HG03039 (cell line): ENCODE measurements around the gene GPR137.
"Not testable (repeated sequence)": the region's sequence is repeated elsewhere in the genome, so short reads cannot be mapped to it uniquely, and the experiment has no call there.

Experiments used
- ATAC-seq: cut with Tn5 transposase; IDR thresholded peaks from one replicate; pipeline ENCODE4 v1.9.1; 2021; ENCODE audit warnings: mild to moderate bottlenecking, moderate library complexity; ENCODE audit not compliant: unreplicated experiment

GPR137 gene

DNA sequence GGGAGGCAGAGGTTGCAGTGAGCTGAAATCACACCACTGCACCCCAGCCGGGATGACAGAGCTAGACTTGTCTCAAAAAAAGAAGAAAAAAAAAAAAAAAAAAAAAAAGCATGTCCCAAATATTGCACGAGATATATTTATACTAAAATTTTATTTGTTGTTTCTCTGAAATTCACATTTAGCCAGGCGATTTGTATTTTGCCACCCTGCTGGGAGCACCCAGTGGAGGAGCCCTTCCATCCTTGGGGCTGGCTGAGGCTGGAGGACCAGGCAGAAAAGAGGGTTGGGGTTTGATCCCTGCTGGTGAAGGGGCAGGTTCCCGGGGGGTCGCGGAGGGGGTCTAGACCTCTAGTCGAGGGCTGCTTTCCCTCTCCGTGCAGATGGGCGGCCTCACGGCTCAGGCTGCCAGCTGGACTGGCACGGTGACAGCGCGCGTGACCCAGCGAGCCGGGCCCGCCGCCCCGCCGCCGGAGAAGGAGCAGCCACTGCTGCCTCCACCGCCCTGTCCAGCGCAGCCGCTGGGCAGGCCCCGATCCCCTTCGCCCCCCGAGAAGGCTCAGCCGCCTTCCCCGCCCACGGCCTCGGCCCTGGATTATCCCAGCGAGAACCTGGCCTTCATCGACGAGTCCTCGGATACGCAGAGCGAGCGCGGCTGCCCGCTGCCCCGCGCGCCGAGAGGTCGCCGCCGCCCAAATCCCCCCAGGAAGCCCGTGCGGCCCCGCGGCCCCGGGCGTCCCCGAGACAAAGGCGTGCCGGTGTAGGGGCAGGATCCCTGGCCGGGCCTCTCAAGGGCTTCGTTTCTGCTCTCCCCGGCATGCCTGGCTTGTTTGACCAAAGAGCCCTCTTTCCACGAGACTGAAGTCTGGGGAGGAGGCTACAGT is 13.6 kb downstream of the GPR137 start:
- no peak for ATAC-seq

DNA sequence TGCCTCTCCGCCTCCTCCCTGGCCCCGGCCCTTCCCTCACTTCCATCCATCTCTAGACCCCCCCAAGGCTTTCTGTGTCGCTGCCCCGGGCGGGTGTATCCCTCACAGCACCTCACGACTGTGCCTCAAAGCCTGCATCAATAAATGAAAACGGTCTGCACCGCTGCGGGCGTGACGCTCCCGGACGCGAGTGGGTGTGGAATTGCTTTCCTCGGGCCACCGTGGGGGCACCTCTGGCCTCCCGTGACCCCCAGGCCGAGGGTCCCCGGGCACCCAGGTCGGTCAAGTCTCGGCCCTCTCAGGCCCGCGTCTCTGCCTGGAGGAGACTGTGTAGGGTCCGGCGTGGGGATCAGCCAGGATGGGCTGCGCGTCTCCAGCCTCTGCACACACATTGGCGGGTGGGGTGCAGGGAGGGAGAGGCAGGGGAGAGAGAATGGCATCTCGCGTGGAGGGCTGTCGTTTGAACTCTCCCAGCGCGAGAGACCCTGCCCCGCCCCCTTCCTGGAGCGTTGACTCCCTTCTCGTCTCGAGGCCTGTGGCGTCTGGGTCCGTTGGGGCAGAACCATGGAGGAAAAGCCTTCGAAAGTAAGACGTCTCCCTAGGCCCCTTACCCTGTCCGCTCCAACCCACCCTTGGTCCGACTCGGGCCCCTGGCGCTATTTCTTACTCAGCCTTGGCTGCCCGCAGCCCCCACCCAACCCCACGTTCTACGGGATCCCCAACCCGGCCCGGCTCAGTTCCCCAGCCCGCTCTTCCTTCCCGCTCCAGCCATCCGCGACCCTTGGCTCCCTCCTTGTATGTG is 14.4 kb downstream of the GPR137 start, which contains the start of gene CATSPERZ:
Gene CATSPERZ (plus strand): TSS at position 512 of the 802 bp plus-strand sequence. CDS start 53 bp downstream, at position 565.
- no peak for ATAC-seq

DNA sequence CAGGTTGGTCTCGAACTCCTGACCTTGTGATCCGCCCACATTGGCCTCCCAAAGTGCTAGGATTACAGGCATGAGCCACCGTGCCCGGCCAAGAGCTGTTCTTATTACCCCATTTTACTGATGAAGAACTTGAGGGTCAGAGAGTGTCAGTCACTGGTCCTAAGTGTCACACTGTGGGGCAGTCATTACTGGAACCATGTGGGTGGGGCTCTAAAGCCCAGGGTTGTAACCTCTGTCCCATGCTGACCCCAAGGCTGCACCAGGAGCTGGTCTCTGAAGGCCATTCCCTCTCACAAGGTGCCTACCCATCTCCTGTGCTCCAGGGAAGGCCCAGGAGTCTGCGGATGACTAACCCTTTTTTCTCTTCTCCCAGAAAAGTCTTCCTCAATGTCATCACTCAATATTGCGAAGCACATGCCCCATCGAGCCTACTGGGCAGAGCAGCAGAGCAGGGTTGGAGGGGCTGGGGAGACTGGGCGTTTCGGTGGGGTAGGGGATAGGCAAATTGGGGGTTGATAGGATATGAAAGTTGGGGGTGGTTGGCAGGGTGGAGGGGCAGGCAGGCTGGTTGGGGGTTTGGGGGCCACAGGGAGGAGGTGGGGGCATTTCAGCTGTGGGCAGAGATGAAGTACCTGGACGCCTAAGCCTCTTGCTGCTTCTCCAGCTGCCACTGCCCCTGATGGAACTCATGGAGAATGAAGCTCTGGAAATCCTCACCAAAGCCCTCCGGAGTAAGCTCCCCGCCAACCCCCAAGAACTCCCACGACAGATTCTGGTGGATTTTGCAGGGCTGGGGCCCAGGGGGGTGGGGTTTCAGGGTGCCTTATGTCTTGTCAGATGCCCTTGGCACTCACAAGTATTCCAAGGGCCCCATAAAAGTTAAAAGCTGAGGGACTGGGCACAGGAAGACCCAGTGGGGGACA is 17.7 kb downstream of the GPR137 start:
- no peak for ATAC-seq

DNA sequence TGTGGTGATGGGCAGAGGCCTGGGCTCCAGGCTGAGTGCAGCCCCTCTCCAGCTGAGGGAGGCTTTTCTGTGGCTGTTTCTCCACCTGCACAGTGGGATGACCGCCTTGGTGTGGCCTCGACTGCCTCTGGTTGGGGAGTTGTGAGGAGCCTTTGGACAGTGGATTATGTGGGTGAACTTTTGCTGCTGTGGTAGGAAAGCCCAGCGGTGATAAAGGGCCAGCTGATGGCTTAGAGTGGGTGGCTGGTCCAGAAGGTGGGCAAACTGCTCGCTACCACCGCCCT is 18.3 kb downstream of the GPR137 start:
- no peak for ATAC-seq

DNA sequence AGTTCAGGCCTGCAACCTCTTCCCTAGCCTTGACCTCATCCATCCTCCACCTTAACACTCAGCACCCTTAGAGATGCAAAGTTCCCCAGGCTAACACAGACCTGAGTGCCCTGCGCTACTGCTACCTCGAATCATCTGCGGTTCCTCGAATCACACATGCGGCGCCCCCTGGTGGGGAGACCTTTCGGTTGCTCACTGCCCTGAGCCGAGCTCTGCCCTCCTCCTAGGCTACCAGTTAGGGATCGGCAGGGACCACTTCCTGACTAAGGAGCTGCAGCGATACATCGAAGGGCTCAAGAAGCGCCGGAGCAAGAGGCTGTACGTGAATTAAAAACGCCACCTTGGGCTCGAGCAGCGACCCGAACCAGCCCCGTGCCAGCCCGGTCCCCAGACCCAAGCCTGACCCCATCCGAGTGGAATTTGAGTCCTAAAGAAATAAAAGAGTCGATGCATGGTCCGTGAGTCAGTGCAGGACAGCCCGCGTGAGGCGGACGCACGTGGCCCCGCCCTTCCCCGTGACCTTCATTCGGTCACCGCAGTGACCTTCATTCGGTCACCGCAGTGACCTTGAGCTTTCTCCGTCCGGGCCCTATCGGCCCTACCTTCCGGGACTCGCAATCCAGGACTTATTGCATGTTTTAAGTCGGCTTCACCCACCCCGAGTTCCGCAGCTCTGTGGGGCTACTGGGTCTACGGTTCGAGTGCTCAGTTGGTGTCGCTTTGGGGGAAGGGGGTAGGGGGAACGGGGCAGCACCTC is 18.8 kb downstream of the GPR137 start:
- peak; percentile 3 for ATAC-seq

DNA sequence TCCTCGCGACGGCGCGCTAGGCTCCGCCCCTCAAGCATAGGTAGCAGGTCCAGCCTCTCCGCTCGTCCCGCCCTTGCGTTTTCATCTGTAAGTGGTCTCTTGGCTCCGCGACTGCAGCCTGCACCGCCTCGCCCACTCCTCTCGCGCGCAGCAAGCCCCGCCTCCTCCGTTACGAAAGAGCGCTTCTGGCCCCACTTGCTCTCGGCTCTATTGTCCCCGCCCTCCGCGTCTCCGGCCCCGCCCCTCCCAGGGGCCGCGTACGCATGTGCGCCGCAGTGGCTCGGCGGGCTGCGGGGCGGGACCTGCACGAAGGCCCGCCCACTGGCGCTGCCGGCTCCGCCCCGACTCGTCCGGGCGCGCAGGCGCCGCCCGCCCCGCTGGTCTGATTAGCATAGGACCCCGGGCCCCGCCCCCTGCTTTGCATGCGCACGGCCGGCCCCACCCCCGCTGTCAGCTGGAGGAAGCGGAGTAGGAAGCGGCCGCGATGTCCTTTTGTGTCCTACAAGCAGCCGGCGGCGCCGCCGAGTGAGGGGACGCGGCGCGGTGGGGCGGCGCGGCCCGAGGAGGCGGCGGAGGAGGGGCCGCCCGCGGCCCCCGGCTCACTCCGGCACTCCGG is 19.5 kb downstream of the GPR137 start, which contains the start of gene ESRRA:
Gene ESRRA (plus strand): TSS at position 450 of the 616 bp plus-strand sequence. CDS start 1,656 bp downstream, outside the sequence.
- ATAC-seq: peak; percentile 65

DNA sequence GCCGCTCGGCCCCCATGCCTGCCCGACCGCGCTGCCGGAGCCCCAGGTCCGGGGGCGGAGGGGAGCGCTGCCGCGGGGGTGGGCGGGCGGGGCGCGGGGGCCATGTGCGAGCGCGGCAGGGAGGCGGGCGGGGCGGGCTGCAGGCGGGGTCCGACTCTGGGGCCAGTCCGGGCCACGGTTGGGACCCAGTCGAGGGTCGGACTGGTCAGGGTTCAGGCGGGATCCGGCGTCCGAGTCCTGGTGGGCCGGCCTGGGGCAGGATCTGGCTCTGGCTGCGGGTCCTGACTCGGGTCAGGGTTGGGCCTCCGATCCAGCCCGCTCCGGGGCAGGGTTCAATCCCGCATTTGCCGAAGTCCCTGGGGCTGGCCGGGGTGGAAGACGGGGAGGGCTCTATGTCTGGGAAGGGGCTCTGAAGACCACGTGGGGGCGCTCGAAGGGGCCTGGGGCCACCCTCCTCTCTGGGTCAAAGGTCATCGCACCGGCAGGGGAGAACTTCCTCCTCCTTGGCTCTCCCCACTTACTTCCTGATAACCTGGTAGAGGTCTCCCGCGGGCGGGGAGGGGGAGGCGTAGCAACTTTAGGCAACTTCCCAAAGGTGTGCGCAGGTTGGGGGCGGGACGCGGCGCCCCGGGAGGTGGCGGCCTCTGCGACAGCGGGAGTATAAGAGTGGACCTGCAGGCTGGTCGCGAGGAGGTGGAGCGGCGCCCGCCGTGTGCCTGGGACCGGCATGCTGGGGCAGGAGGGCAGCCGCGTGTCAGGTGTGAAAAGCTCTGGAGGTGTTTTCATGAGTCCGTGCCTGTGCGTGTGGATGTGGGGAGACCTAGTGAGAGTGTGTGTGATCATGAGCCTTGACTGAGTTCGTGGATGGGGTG is 20.3 kb downstream of the GPR137 start:
- no peak for ATAC-seq

DNA sequence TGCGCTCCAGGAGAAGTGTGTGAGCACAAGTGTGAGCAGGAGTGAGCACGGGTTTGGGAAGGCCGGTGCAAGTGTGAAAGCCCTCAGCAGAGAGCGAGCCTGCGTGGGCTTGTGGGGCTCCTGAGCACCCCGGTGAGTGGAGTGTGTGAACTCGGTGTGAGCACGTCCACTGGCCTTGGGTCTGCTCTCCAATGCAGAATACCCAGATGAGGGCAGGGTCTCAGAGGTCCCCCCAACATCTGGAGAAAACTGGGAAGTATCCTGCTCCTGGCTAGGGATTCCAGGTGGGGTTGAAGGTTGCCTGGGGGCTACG is 20.9 kb downstream of the GPR137 start:
- ATAC-seq: no peak

DNA sequence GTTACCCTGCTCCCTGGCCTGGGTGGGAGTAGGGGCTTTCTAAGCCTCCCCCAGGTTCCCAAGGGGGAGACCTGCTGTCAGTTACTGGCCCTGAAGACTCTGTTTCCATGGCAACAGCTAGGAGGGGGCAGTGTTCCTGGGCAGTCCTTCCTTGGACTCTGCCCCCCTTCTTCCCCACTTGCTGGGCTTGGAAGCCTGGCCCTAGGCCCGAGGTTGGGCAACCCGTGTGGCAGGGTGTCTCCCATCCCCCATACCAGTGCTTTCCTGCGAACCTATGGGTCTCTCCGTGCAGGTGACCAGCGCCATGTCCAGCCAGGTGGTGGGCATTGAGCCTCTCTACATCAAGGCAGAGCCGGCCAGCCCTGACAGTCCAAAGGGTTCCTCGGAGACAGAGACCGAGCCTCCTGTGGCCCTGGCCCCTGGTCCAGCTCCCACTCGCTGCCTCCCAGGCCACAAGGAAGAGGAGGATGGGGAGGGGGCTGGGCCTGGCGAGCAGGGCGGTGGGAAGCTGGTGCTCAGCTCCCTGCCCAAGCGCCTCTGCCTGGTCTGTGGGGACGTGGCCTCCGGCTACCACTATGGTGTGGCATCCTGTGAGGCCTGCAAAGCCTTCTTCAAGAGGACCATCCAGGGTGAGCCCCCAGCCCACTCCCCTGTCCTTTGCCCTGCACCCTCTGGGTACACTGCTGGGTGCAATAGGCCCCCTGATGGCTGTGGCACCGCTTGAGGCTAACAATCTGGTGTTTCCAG is 21.4 kb downstream of the GPR137 start:
- ATAC-seq: no peak

DNA sequence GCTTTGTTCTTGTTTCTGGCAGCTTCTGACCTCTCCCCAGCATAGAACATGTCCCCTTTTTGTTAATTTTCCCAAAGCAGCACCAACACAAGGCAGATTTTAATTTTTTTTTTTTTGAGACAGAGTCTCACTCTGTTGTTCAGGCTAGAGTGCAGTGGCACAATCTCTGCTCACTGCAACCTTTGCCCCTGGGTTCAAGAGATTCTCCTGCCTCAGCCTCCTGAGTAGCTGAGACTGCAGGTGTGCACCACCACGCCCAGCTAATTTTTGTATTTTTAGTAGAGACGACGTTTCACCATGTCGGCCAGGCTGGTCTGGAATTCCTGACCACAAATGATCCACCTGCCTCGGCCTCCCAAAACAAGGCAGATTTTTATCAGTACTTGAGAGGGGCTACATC is 22.1 kb downstream of the GPR137 start:
- ATAC-seq: not testable (repeated sequence)

DNA sequence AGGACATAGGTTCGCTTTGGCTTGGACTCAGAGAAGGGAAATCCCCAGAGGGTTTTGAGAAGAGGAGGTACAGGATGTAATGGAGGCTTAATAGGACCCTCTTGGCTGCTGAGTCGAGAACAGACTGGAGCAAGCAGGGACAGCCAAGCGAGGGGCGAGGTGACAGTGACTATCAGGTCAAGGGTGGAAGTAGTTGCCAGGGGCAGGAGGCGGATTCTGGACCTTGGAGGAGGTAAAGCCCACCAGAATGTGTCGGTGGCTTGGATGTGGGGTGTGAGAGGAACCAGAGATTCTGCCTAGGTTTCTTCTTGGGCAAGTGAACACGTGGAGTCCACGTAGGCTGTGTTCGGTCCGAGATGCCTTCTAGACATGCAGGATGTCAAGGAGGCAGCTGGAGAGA is 27.3 kb downstream of the GPR137 start:
- no peak for ATAC-seq

DNA sequence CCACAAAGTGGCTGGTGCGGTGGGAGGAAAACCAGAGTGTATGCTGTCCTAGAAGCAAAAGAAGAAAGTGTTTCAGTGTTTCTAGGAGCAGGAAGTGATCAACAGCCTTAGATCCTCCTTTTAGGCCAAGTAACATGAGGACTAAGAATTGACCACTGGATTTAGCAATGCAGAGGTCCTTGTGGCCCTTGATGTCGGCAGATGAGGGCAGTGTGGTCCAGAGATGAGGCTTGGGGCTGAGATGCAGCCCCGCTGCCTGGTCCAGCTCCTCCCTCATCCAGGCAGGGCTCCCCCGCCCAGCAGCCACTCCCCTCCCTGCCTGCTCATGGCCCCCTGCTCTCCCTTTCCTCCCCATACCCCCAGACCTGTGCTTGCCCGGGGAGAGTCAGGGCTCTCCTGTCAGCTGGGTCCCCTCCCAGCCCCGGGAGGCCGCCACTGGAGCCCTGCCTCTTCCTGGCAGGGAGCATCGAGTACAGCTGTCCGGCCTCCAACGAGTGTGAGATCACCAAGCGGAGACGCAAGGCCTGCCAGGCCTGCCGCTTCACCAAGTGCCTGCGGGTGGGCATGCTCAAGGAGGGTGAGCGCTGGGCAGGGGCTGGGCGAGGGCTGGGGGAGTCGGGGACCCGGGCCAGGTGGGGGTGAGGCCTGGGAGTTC is 28.0 kb downstream of the GPR137 start:
- no peak for ATAC-seq

DNA sequence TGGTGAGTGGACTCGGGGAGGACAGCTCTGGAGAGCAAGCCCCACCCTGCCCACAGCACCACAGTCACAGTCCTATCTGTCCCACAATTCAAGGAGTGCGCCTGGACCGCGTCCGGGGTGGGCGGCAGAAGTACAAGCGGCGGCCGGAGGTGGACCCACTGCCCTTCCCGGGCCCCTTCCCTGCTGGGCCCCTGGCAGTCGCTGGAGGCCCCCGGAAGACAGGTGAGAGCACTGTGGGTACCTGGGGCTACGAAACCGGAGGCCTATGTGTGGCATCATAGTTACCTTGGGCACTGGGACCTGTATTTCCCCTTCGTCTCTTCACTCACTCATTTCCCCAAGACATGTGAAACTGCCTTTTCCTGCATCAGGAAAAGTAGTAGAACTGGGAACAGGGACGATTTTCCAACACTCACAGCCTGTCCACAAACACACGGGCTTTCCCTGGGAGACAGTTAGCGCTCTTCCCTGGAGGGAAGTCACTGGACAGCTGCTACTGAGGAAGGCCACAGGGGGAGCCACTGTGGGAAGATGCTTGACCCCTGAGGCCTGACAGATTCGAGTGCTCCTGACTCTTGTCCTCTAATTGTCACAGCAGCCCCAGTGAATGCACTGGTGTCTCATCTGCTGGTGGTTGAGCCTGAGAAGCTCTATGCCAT is 28.6 kb downstream of the GPR137 start:
- ATAC-seq: no peak

DNA sequence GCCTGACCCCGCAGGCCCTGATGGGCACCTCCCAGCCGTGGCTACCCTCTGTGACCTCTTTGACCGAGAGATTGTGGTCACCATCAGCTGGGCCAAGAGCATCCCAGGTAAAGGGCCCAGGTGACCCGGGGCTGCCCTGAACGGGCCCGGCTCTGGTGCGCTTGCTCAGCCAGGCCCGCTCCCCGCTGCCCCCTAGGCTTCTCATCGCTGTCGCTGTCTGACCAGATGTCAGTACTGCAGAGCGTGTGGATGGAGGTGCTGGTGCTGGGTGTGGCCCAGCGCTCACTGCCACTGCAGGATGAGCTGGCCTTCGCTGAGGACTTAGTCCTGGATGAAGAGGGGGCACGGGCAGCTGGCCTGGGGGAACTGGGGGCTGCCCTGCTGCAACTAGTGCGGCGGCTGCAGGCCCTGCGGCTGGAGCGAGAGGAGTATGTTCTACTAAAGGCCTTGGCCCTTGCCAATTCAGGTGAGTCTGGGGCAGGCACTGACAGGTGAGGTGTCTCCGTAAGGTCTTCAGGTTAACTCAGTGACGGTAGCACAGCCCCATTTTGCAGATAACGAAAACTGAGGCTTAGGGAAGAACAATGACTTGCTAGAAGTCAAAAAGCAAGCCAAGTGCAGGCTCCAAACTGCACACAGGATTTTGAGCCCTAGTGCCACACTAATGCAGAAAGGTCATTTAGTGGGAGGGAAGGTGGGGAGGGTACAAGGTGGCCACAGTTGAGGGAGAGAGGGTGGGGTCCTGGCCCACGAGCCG is 29.3 kb downstream of the GPR137 start:
- ATAC-seq: no peak

DNA sequence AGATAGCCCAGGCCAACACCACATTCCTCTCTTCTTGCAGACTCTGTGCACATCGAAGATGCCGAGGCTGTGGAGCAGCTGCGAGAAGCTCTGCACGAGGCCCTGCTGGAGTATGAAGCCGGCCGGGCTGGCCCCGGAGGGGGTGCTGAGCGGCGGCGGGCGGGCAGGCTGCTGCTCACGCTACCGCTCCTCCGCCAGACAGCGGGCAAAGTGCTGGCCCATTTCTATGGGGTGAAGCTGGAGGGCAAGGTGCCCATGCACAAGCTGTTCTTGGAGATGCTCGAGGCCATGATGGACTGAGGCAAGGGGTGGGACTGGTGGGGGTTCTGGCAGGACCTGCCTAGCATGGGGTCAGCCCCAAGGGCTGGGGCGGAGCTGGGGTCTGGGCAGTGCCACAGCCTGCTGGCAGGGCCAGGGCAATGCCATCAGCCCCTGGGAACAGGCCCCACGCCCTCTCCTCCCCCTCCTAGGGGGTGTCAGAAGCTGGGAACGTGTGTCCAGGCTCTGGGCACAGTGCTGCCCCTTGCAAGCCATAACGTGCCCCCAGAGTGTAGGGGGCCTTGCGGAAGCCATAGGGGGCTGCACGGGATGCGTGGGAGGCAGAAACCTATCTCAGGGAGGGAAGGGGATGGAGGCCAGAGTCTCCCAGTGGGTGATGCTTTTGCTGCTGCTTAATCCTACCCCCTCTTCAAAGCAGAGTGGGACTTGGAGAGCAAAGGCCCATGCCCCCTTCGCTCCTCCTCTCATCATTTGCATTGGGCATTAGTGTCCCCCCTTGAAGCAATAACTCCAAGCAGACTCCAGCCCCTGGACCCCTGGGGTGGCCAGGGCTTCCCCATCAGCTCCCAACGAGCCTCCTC is 30.2 kb downstream of the GPR137 start:
- not testable (repeated sequence) for ATAC-seq
